HG03575 (cell line): ENCODE data around the gene ACSL3.
A peak's percentile ranks its signal among the peaks of the same experiment; 100 is the strongest.
"Not testable (repeated sequence)": the region's sequence is repeated elsewhere in the genome, so short reads cannot be mapped to it uniquely, and the experiment has no call there.

Experiments used
- ATAC-seq: cut with Tn5 transposase; IDR thresholded peaks from one replicate; pipeline ENCODE4 v1.9.1; 2021; ENCODE audit not compliant: unreplicated experiment, insufficient number of reproducible peaks, low FRiP score; ENCODE audit errors: extremely low read depth

ACSL3 gene

GRCh38 chr2:222848031-222848430, 12.8 kb upstream of the ACSL3 start:
- ATAC-seq: not testable (repeated sequence)

- no peak for ATAC-seq
These were observed 12.0 kb upstream of the ACSL3 start for GRCh38 chr2:222848862-222849261.

- ATAC-seq: no peak
These were observed 8.7 kb upstream of the ACSL3 start for GRCh38 chr2:222851956-222852617.

GRCh38 chr2:222854773-222855700, 5.8 kb upstream of the ACSL3 start:
- no peak for ATAC-seq

GRCh38 chr2:222859786-222860612, 837 bp upstream of the ACSL3 start:
- ATAC-seq: no peak

- ATAC-seq: peak; percentile 0
These were observed 722 bp downstream of the ACSL3 start for GRCh38 chr2:222861411-222862105.

GRCh38 chr2:222862106-222862908, 1.5 kb downstream of the ACSL3 start:
- ATAC-seq: no peak

- no peak for ATAC-seq
These were observed 2.2 kb downstream of the ACSL3 start for GRCh38 chr2:222862909-222863544.

GRCh38 chr2:222864296-222864695, 3.5 kb downstream of the ACSL3 start:
- no peak for ATAC-seq

- ATAC-seq: no peak
These were observed 4.5 kb downstream of the ACSL3 start for GRCh38 chr2:222865301-222865700.

GRCh38 chr2:222866358-222866960, 5.6 kb downstream of the ACSL3 start:
- no peak for ATAC-seq

- ATAC-seq: not testable (repeated sequence)
These were observed 7.9 kb downstream of the ACSL3 start for GRCh38 chr2:222868560-222869251.

- no peak for ATAC-seq
These were observed 8.4 kb downstream of the ACSL3 start for GRCh38 chr2:222869252-222869560.

- no peak for ATAC-seq
These were observed 10.5 kb downstream of the ACSL3 start for GRCh38 chr2:222871291-222871690.

- no peak for ATAC-seq
These were observed 11.7 kb downstream of the ACSL3 start for GRCh38 chr2:222872551-222872950.

- no peak for ATAC-seq
These were observed 14.6 kb downstream of the ACSL3 start for GRCh38 chr2:222875482-222875881.

- ATAC-seq: no peak
These were observed 16.1 kb downstream of the ACSL3 start for GRCh38 chr2:222876947-222877346.
